ACC112 (cell line): Measurements from ENCODE around the gene ADSS1.

ENCODE experiments used
- H2AFZ ChIP-seq: fragments of 200-600 bp; sonication (generic); one replicate; pipeline ENCODE4 v1.6.0; 2017; ENCODE audit warnings: antibody characterized with exemption, low read length; ENCODE audit not compliant: unreplicated experiment
- H3K27ac ChIP-seq: fragments of 200-600 bp; sonication (generic); 2 replicates; pipeline ENCODE4 v1.5.1; 2014; ENCODE audit warnings: low read depth, mild to moderate bottlenecking, antibody characterized with exemption, low read length, moderate library complexity
- H3K27me3 ChIP-seq: fragments of 200-600 bp; sonication (generic); 2 replicates; pipeline ENCODE4 v1.6.1; 2014; ENCODE audit warnings: mild to moderate bottlenecking, antibody characterized with exemption, low read length, moderate library complexity, mixed read lengths; ENCODE audit not compliant: insufficient read depth
- H3K36me3 ChIP-seq: fragments of 200-600 bp; sonication (generic); 2 replicates; pipeline ENCODE4 v1.6.1; 2016; ENCODE audit warnings: mild to moderate bottlenecking, antibody characterized with exemption, low read length, moderate library complexity, mixed read lengths; ENCODE audit not compliant: insufficient read depth
- H3K4me1 ChIP-seq: fragments of 200-600 bp; sonication (generic); one replicate; pipeline ENCODE4 v1.6.1; 2016; ENCODE audit warnings: low read length, mixed read lengths; ENCODE audit not compliant: insufficient read depth, unreplicated experiment, control insufficient read depth
- H3K4me3 ChIP-seq: fragments of 200-600 bp; sonication (generic); 2 replicates; pipeline ENCODE4 v1.5.1; 2014; ENCODE audit warnings: mild to moderate bottlenecking, low read depth, low read length
- H3K79me2 ChIP-seq: fragments of 200-600 bp; sonication (generic); one replicate; pipeline ENCODE4 v1.6.0; 2016; ENCODE audit warnings: low read length; ENCODE audit not compliant: control insufficient read depth, unreplicated experiment, insufficient read depth

The ADSS1 gene

DNA sequence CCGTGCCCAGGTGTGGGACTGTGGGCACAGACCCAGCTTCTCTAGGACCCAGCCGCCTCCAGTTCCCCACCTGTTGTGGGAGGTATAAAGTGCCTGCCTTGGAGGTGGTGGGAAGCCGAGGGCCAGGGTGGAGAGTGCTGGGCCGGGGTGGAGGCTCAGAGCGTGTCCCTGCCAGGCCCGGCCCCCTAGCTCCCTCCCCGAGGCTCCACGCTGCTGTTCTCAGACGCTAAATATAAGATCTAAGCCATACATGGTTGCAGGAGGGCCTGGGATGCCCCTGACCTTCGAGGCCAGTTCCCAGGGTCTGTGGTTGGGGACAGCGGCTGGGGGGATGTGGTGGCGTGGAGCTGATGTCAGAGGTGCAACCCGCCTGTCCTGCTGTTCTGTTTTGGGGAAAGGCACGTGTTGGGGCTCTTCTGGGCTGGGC is 23.8 kb upstream of the ADSS1 start:
- no peak overlapping the region for H2AFZ ChIP-seq
- peaks cover 19% of the 10 kb centered on the region; the same call in 1 of the 2 replicates for H3K36me3 ChIP-seq
- H3K4me1 ChIP-seq: peaks cover 8% of the 10 kb centered on the region
- H3K4me3 ChIP-seq: no peak overlapping the region
- H3K79me2 ChIP-seq: peaks cover 62% of the 10 kb centered on the region
- no peaks in the 10 kb centered on the region for H3K27me3 ChIP-seq
- H3K27ac ChIP-seq: no peak overlapping the region

DNA sequence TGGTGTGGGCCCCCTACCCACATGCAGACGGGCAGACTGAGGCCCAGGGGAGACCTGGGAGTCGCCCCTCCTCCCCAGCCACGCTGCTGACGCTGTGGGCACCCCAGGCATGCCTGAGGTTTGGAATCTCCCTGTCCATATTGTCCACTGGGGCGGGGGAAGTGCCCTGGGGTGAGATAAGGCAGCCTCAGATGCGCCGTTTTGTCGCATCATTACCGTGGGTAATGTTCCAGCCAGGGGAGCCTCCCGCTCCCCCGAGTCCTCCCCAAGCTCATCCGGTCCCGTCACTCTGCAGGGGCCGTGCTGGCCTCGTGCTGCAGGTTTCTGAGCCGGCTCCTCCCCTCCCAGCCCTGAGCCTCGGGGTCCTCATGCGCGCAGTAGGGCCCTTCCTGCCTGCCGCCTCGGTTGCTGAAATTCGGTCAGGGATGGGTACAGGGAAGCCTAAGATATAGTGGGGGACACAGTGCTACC is 23.2 kb upstream of the ADSS1 start:
- no peak overlapping the region for H3K27ac ChIP-seq
- peaks cover 19% of the 10 kb centered on the region; the same call in 1 of the 2 replicates for H3K36me3 ChIP-seq
- peaks cover 8% of the 10 kb centered on the region for H3K4me1 ChIP-seq
- no peak overlapping the region for H3K4me3 ChIP-seq
- no peaks in the 10 kb centered on the region for H3K27me3 ChIP-seq
- no peak overlapping the region for H2AFZ ChIP-seq
- peaks cover 57% of the 10 kb centered on the region for H3K79me2 ChIP-seq

DNA sequence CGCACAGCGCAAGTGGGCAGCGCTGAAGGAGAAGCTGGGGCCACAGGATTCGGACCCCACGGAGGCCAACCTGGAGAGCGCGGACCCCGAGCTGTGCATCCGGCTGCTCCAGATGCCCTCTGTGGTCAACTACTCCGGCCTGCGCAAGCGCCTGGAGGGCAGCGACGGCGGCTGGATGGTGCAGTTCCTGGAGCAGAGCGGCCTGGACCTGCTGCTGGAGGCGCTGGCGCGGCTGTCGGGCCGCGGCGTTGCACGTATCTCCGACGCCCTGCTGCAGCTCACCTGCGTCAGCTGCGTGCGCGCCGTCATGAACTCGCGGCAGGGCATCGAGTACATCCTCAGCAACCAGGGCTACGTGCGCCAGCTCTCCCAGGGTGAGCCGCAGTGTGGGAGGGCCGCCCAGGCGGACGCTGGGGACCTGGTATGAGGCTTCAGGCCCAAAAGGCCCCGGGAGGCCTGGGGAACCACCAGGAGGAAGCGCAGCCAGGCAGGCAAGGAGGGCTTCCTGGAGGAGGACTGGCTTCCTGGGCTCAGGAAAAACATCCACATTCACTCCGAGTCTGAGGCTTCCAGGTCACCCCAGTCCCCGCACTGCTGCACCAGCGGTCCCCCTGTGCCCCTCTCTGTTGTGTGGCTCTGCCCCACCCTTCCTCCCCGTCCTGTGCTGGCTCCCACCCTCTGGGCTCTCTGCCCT is 22.5 kb upstream of the ADSS1 start:
- H3K27me3 ChIP-seq: no peaks in the 10 kb centered on the region
- H3K4me1 ChIP-seq: peaks cover 8% of the 10 kb centered on the region
- no peak overlapping the region for H3K4me3 ChIP-seq
- H3K79me2 ChIP-seq: peaks cover 49% of the 10 kb centered on the region
- no peak overlapping the region for H2AFZ ChIP-seq
- H3K27ac ChIP-seq: no peak overlapping the region
- H3K36me3 ChIP-seq: peaks cover 19% of the 10 kb centered on the region; the same call in 1 of the 2 replicates

DNA sequence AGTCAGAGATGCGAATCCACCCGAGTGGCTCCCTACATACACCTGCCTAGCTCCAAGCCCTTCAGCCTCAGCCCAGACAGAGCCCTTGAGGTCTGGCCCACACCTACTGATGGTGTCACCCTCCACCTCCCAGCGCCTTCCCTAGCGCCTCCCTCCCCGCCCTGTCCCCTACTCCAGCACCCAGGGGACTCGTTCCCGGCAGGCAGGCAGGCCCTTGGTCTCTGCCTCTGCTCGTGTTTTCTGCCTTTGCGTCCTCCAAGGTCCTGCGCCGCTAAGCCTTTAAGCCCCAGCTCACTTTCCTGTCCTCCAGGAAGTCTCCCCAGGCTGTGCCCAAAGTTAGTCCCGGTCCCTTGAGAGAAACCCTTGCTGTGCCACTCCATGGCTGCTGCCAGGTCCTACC is 21.9 kb upstream of the ADSS1 start:
- no peak overlapping the region for H3K4me3 ChIP-seq
- no peaks in the 10 kb centered on the region for H3K27me3 ChIP-seq

DNA sequence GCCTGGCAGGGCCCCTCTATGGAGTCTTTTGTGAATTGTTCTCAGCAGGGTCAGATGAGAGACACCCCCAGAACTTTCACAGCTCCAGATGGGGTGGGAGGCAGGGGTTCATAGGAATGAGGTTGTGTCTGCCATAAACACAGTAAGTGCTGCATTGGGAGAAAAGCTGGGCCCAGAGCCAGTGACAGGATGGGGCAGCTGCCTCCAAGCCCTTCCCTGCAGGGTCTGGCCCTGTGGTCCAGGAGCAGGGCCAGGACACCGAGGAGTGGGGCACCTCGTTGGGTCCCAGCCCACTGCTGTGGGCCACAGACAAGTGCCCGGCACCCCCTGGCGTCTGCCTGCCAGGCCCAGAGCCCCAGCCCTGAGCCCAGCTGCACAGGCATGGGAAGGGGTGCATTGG is 21.4 kb upstream of the ADSS1 start:
- Histone ChIP-seq H3K27me3 (no peaks in the 10 kb centered on the region), H3K36me3 (peaks cover 19% of the 10 kb centered on the region; the same call in 1 of the 2 replicates), H3K27ac (no peak overlapping the region), H3K4me3 (no peak overlapping the region), H3K79me2 (peaks cover 38% of the 10 kb centered on the region), H3K4me1 (peaks cover 5% of the 10 kb centered on the region), H2AFZ (no peak overlapping the region)

More for the DNA sequence above, 21.9 kb upstream of the ADSS1 start:
- peaks cover 9% of the 10 kb centered on the region for H3K4me1 ChIP-seq
- H3K36me3 ChIP-seq: peaks cover 19% of the 10 kb centered on the region; the same call in 1 of the 2 replicates
- peaks cover 43% of the 10 kb centered on the region for H3K79me2 ChIP-seq
- no peak overlapping the region for H3K27ac ChIP-seq
- no peak overlapping the region for H2AFZ ChIP-seq

DNA sequence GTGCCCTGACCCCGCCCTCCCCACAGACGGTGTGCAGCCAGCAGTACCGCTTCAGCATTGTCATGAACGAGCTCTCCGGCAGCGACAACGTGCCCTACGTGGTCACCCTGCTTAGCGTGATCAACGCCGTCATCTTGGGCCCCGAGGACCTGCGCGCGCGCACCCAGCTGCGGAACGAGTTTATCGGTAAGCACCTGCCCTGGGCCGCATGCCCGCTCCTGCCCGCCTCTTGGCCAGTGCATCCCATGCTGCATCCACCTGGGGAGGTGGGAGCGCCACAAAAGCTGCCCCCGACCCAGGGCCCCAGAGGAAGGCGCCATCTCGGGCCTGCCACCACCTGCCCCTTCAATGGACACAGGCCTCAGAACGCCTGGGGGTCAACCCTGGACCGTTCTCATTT is 20.8 kb upstream of the ADSS1 start:
- H3K36me3 ChIP-seq: peaks cover 19% of the 10 kb centered on the region; the same call in 1 of the 2 replicates
- peaks cover 3% of the 10 kb centered on the region for H3K4me1 ChIP-seq
- no peak overlapping the region for H3K27ac ChIP-seq

DNA sequence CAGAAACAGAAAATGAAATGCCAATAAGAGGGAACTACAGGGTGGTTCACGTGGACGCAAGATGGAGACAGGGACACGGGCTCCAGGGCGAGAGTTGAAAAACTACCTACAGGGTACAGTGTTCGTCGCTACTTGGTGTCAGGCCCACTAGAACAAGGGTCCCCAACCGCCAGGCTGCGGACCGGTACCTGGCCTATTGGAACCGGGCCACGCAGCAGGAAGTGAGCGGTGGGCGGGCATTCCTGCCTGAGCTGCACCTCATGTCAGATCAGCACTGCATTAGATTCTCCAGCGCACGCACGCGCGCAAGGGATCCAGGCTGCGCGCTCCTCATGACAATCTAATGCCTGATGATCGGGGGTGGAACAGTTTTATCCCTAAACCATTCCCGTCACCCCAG is 19.8 kb upstream of the ADSS1 start:
- H3K27ac ChIP-seq: no peak overlapping the region
- H3K36me3 ChIP-seq: peaks cover 21% of the 10 kb centered on the region; the same call in 1 of the 2 replicates
- H3K79me2 ChIP-seq: peaks cover 23% of the 10 kb centered on the region
- peaks cover 9% of the 10 kb centered on the region for H3K4me1 ChIP-seq
- no peak overlapping the region for H2AFZ ChIP-seq
- H3K4me3 ChIP-seq: no peak overlapping the region
- H3K27me3 ChIP-seq: no peaks in the 10 kb centered on the region

More for the DNA sequence above, 20.8 kb upstream of the ADSS1 start:
- Histone ChIP-seq H3K27me3 (no peaks in the 10 kb centered on the region), H2AFZ (no peak overlapping the region), H3K79me2 (peaks cover 32% of the 10 kb centered on the region), H3K4me3 (no peak overlapping the region)

DNA sequence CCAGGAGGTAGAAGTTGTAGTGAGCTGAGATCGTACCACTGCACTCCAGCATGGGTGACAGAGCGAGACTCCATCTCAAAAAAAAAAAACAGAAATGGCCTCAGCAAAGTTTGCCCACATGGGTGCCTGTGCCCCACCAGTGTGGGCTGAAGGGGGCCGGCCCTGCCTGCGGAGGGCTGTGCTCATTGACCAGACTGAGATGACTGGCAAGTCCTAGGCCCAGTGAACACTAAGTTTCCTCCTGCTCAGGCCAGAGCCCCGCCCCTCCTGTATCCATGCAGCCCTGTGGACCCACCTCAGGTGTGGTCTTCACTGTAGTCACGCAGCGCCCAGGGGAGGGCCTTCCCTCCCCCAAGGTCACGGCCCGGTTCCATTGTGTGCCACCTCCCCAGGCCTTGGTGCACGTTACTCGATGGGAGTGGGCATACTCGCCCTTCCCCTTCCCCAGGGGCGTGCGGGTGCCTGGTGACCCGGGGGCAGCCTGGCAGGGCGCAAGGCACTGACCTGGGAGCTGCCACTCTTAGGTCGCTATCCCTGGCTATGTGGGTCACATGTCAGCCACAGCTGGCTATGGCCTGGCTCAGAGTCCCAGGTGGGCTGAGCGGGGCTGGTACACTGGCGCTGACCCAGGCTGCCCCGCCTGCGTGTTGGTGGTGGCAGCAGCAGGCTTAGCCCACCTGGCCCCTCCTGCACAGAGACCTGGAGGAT is 18.5 kb upstream of the ADSS1 start:
- Histone ChIP-seq H3K4me3 (no peak overlapping the region), H3K79me2 (peaks cover 11% of the 10 kb centered on the region), H3K27me3 (no peaks in the 10 kb centered on the region), H2AFZ (no peak overlapping the region), H3K27ac (no peak overlapping the region), H3K36me3 (peaks cover 23% of the 10 kb centered on the region; the same call in 1 of the 2 replicates), H3K4me1 (peaks cover 10% of the 10 kb centered on the region)

DNA sequence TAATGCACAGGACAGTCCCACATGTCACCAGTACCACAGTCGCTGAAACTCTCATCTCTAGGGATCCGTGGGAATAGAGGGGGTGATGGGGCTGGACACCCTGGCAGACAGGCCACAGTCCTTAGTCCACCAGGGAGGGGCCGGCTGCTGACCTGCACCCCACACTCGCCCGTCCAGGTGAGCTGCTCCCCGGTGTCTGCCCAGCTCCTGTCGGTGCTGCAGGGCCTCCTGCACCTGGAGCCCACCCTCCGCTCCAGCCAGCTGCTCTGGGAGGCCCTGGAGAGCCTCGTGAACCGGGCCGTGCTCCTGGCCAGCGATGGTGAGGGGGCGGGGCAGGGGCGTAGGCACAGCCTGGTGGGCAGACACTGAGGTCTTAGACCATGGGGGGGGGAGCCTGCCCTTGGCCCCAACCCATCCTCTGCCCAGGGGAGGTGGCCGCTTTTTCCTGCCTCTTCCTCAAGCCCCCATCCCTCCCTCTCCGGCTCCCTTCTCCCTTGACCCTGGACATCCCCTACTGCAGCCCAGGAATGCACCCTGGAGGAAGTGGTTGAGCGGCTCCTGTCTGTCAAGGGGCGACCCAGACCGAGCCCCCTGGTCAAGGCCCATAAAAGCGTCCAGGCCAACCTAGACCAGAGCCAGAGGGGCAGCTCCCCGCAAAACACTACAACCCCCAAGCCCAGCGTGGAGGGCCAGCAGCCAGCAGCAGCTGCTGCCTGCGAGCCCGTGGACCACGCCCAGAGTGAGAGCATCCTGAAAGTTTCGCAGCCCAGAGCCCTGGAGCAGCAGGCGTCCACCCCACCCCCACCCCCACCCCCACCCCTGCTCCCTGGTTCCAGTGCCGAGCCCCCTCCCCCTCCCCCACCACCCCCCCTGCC is 17.1 kb upstream of the ADSS1 start:
- Histone ChIP-seq H3K27me3 (no peaks in the 10 kb centered on the region), H3K4me1 (peaks cover 10% of the 10 kb centered on the region), H3K4me3 (no peak overlapping the region), H3K36me3 (peaks cover 30% of the 10 kb centered on the region; the same call in 1 of the 2 replicates), H3K27ac (no peak overlapping the region), H3K79me2 (peaks cover 4% of the 10 kb centered on the region), H2AFZ (no peak overlapping the region)
